Measurements from ENCODE around the gene RNU6-7.

Gene RNU6-7

GRCh38 chr14:32205984-32206383 is 4.1 kb downstream of the RNU6-7 start:
- DNase-seq, result no peak

- DNase-seq, result no peak
Observed at GRCh38 chr14:32206552-32206951, 4.7 kb downstream of the RNU6-7 start.

- no peak for DNase-seq
Observed at GRCh38 chr14:32208490-32208889, 6.6 kb downstream of the RNU6-7 start.

GRCh38 chr14:32209471-32209870 is 7.6 kb downstream of the RNU6-7 start:
- DNase-seq, result no peak

GRCh38 chr14:32211068-32211404 is 9.2 kb downstream of the RNU6-7 start:
- no peak for DNase-seq

GRCh38 chr14:32212833-32213232 is 11.0 kb downstream of the RNU6-7 start:
- DNase-seq, result no peak

GRCh38 chr14:32217301-32217700 is 15.5 kb downstream of the RNU6-7 start:
- no peak for DNase-seq

- peak in 1 of 2 donors; percentile 14 for DNase-seq
Observed at GRCh38 chr14:32224737-32225377, 23.0 kb downstream of the RNU6-7 start.

- no peak for DNase-seq
Observed at GRCh38 chr14:32225378-32225920, 23.6 kb downstream of the RNU6-7 start.

- no peak for DNase-seq
Observed at GRCh38 chr14:32226056-32226455, 24.2 kb downstream of the RNU6-7 start.

- DNase-seq, result no peak
Observed at GRCh38 chr14:32230181-32230580, 28.3 kb downstream of the RNU6-7 start.

- DNase-seq, result no peak
Observed at GRCh38 chr14:32230695-32231280, 28.9 kb downstream of the RNU6-7 start.

- no peak for DNase-seq
Observed at GRCh38 chr14:32232481-32232880, 30.6 kb downstream of the RNU6-7 start.

GRCh38 chr14:32233260-32233659 is 31.4 kb downstream of the RNU6-7 start:
- no peak for DNase-seq

- DNase-seq, result no peak
Observed at GRCh38 chr14:32244404-32244803, 42.6 kb downstream of the RNU6-7 start.

GRCh38 chr14:32246751-32247150 is 44.9 kb downstream of the RNU6-7 start:
- DNase-seq, result no peak

- no peak for DNase-seq
Observed at GRCh38 chr14:32249371-32249770, 47.5 kb downstream of the RNU6-7 start.

GRCh38 chr14:32249780-32250179 is 47.9 kb downstream of the RNU6-7 start:
- DNase-seq, result no peak

- no peak for DNase-seq
Observed at GRCh38 chr14:32250681-32251080, 48.8 kb downstream of the RNU6-7 start.

- no peak for DNase-seq
Observed at GRCh38 chr14:32251530-32251929, 49.7 kb downstream of the RNU6-7 start.

All from activated CD4-positive, alpha-beta T cell treated with anti-CD3 and anti-CD28 coated beads for 4 hours (primary cell).